Activated effector memory CD4-positive, alpha-beta T cell treated with anti-CD3 and anti-CD28 coated beads, Interleukin-2, amount 50 U/mL, for 16 hours (primary cell): ENCODE results near the gene TMC1.
"Not testable (repeated sequence)": the region's sequence is repeated elsewhere in the genome, so short reads cannot be mapped to it uniquely, and the experiment has no call there.

Source experiments
- DNase-seq: peaks from one replicate; pipeline ENCODE4 v3.0.0-alpha.2; 2020

The TMC1 gene

GRCh38 chr9:72521416-72521815 lies at the start of gene TMC1:
TMC1 (plus strand) TSS chr9:72521608; CDS start chr9:72648649, 127,041 bp downstream.
- DNase-seq, result not testable (repeated sequence)

- no peak for DNase-seq
These were observed 47.7 kb upstream of the TMC1 start for GRCh38 chr9:72473474-72474261.

GRCh38 chr9:72474676-72475075 lies 46.7 kb upstream of the TMC1 start:
- DNase-seq, result no peak

GRCh38 chr9:72476100-72476499 lies 45.3 kb upstream of the TMC1 start:
- no peak for DNase-seq

- DNase-seq, result peak; percentile 79
These were observed 44.6 kb upstream of the TMC1 start for GRCh38 chr9:72476617-72477437.

- no peak for DNase-seq
These were observed 43.4 kb upstream of the TMC1 start for GRCh38 chr9:72477930-72478518.

GRCh38 chr9:72478966-72479365 lies 42.4 kb upstream of the TMC1 start:
- no peak for DNase-seq

- DNase-seq, result not testable (repeated sequence)
These were observed 41.1 kb upstream of the TMC1 start for GRCh38 chr9:72480261-72480660.

- DNase-seq, result no peak
These were observed 40.5 kb upstream of the TMC1 start for GRCh38 chr9:72480921-72481320.

- no peak for DNase-seq
These were observed 35.4 kb upstream of the TMC1 start for GRCh38 chr9:72485821-72486593.

- no peak for DNase-seq
These were observed 34.8 kb upstream of the TMC1 start for GRCh38 chr9:72486594-72486955.

GRCh38 chr9:72487665-72488064 lies 33.7 kb upstream of the TMC1 start:
- DNase-seq, result not testable (repeated sequence)

GRCh38 chr9:72489986-72490385 lies 31.4 kb upstream of the TMC1 start:
- DNase-seq, result no peak

- DNase-seq, result no peak
These were observed 30.2 kb upstream of the TMC1 start for GRCh38 chr9:72491242-72491641.

GRCh38 chr9:72494051-72494450 lies 27.4 kb upstream of the TMC1 start:
- DNase-seq, result no peak

- DNase-seq, result no peak
These were observed 23.9 kb upstream of the TMC1 start for GRCh38 chr9:72497447-72498046.

- no peak for DNase-seq
These were observed 14.8 kb upstream of the TMC1 start for GRCh38 chr9:72506615-72507014.

GRCh38 chr9:72509053-72509452 lies 12.4 kb upstream of the TMC1 start:
- no peak for DNase-seq

GRCh38 chr9:72509635-72510034 lies 11.8 kb upstream of the TMC1 start:
- DNase-seq, result no peak

GRCh38 chr9:72521011-72521410 lies 397 bp upstream of the TMC1 start:
- not testable (repeated sequence) for DNase-seq

GRCh38 chr9:72524820-72525540 lies 3.6 kb downstream of the TMC1 start:
- peak; percentile 78 for DNase-seq
